ENCODE results near the gene FSHB. TPM values are rescaled to one million over a fixed set of nuclear protein-coding genes. Genes with fewer than 3 reads are reported as not detected.

Gene FSHB
- total RNA-seq, 1 experiment from 2014 or later, result not detected

GRCh38 chr11:30225642-30226041 lies 5.2 kb upstream of the FSHB start:
- Histone ChIP-seq H2BK20ac (ENCODE audit: low read depth, low read length, poor library complexity, severe bottlenecking) (no peak overlapping the region), H3K9ac (ENCODE audit: extremely low read depth, insufficient read length, low read length) (no peak overlapping the region), H2BK12ac (ENCODE audit: insufficient read length, low read depth, low read length) (no peak overlapping the region), H2BK15ac (ENCODE audit: low read depth, low read length) (no peak overlapping the region), H3K23ac (ENCODE audit: insufficient read length, low read depth, low read length) (no peak overlapping the region), H3K23me2 (ENCODE audit: insufficient read length, low read depth, low read length, poor library complexity, severe bottlenecking) (no peaks in the 10 kb centered on the region), H3T11ph (ENCODE audit: low read length) (no peak overlapping the region), H3K4me2 (ENCODE audit: insufficient read depth, insufficient read length, low read length) (no peak overlapping the region), H4K20me1 (ENCODE audit: control insufficient read depth, insufficient read depth, insufficient read length) (no peaks in the 10 kb centered on the region), H2AFZ (ENCODE audit: low read length) (no peak overlapping the region), H3K4ac (ENCODE audit: low read depth, low read length) (no peak overlapping the region), H3K79me2 (ENCODE audit: insufficient read depth, low read length) (no peaks in the 10 kb centered on the region), H4K5ac (ENCODE audit: insufficient read length, low read depth, low read length) (no peak overlapping the region), H3K27me3 (ENCODE audit: insufficient read depth, low read length) (no peaks in the 10 kb centered on the region), H2BK5ac (ENCODE audit: insufficient read length, low read length) (no peak overlapping the region), H3K14ac (ENCODE audit: insufficient read depth, low read length) (no peak overlapping the region), H3K27ac (ENCODE audit: insufficient read length, low read depth, low read length) (no peak overlapping the region), H2BK120ac (ENCODE audit: low read depth, low read length, poor library complexity, severe bottlenecking) (no peak overlapping the region), H3K4me1 (ENCODE audit: insufficient read depth, low read length) (no peaks in the 10 kb centered on the region), H3K79me1 (ENCODE audit: insufficient read depth, low read depth, low read length, poor library complexity, severe bottlenecking) (no peaks in the 10 kb centered on the region), H2AK5ac (ENCODE audit: insufficient read length, low read length) (no peak overlapping the region), H3K18ac (ENCODE audit: insufficient read length, low read depth, low read length) (no peak overlapping the region), H4K8ac (replicated peaks; ENCODE audit: insufficient read length, low read depth, low read length) (no peak overlapping the region), H3K9me3 (ENCODE audit: control insufficient read depth, low read depth, low read length) (peaks cover 7% of the 10 kb centered on the region), H3K56ac (ENCODE audit: insufficient read length, low read depth, low read length) (no peak overlapping the region), H4K91ac (ENCODE audit: insufficient read length, low read depth, low read length) (no peak overlapping the region)
- H3K27ac Mint-ChIP-seq, result no peak overlapping the region; a peak in 1 of 7 replicates
- H3K36me3 Mint-ChIP-seq (ENCODE audit: insufficient read depth in 1 of 3, low read depth in 3 of 3), result peaks cover 0 to 11% (median 8%) of the 10 kb centered on the region in 3 experiments; a peak in 5 of 7 replicates
- no peaks in the 10 kb centered on the region; the same call in 1 of the 2 replicates for H3K27me3 Mint-ChIP-seq (ENCODE audit: low read depth)
- peaks cover 11 to 19% of the 10 kb centered on the region in 2 experiments; a peak in 4 of 5 replicates for H3K9me3 Mint-ChIP-seq
- H3K4me1 Mint-ChIP-seq, result no peaks in the 10 kb centered on the region
- no peak overlapping the region for H3K4me3 Mint-ChIP-seq
- TF ChIP-seq CTCF (conservative IDR thresholded peaks at IDR 0.05), result no peak
- no peak for DNase-seq

Measured in H9 (cell line).